Right lobe of liver (tissue), 6 donors: ENCODE data around the gene HOXB8. TPM values are rescaled to one million over a fixed set of nuclear protein-coding genes. Genes with fewer than 3 reads are reported as not detected.

Source experiments
- ATAC-seq, 4 donors: fragments of 200-7000 bp; cut with Tn5 transposase; one replicate each; pipeline ENCODE4 v1.9.1; 2020; ENCODE audit warnings: mild to moderate bottlenecking in 4 of 4, moderate library complexity in 4 of 4
- DNase-seq, 3 donors: peaks; one replicate each; pipeline ENCODE4 v3.0.0-alpha.2; 2020
- H3K27ac ChIP-seq, 3 donors: fragments of 200-600 bp; one replicate each; pipeline ENCODE4 v1.8.0; 2022
- H3K27me3 ChIP-seq, 2 donors: fragments of 200-600 bp; one replicate each; pipeline ENCODE4 v1.8.0; 2022
- H3K36me3 ChIP-seq, 4 donors: fragments of 200-600 bp; sonication (generic) in 1 of 4; one replicate each; pipeline versions ENCODE4 v1.5.1 to v1.8.0; 2017 to 2022; ENCODE audit warnings: control low read depth in 1 of 4
- H3K4me1 ChIP-seq, 4 donors: fragments of 200-600 bp; sonication (generic) in 1 of 4; one replicate each; pipeline versions ENCODE4 v1.5.1 to v1.8.0; 2017 to 2022; ENCODE audit warnings: control low read depth in 1 of 4
- H3K4me3 ChIP-seq, 3 donors: fragments of 200-600 bp; one replicate each; pipeline ENCODE4 v1.8.0; 2022
- H3K9me3 ChIP-seq, 4 donors: fragments of 200-600 bp; sonication (generic) in 1 of 4; one replicate each; pipeline versions ENCODE4 v1.5.1 to v1.8.0; 2017 to 2022; ENCODE audit warnings: control low read depth in 1 of 4
- CTCF ChIP-seq, 4 donors: fragments of 200-600 bp in 3 of 4; fragments of 450-650 bp in 1 of 4; IDR thresholded peaks; one replicate each; pipeline versions ENCODE4 v1.5.1 to v1.8.0; 2016 to 2022; ENCODE audit warnings: antibody characterized with exemption in 4 of 4, mild to moderate bottlenecking in 2 of 4
- POLR2A ChIP-seq: fragments of 450-650 bp; IDR thresholded peaks from one replicate; pipeline ENCODE4 v1.6.1; 2017; ENCODE audit warnings: antibody characterized with exemption, mild to moderate bottlenecking
- WGBS: methylation state at CpG from one replicate; pipeline ENCODE4 v1.1.6; 2018; ENCODE audit warnings: low coverage, low lambda C conversion rate; ENCODE audit not compliant: insufficient coverage; ENCODE audit errors: missing lambda C conversion rate; 5-methylcytosine and 5-hydroxymethylcytosine counted together
- intact Hi-C, 2 donors: fragments of 100-400 bp; cut with DNase I; formaldehyde crosslinking; loops; one replicate each; pipeline versions ENCODE4 v1.11.2 to v1.14.1; 2022
- total RNA-seq, 6 experiments: library from RNA; depleted of rRNA in 2 of 6; stranded (reverse); fragments of >200 nt in 2 of 6; fragmentation: NEBNext Ultra II Directional in 3 of 6; extraction: Animal tissue kit (Norgen Biotek cat#: 25700) in 3 of 6; gene quantifications; one replicate each; pipeline versions ENCODE4 v1.1.0 to v1.2.4, GENCODE V29; 2016 to 2023
- donor health status: DM: no; HTN: yes; CAD: no.
- donor health status: DM: no; HTN: no; CAD: no.
- donor health status: DM: no; HTN: no; CAD: no.
- donor health status: DM: no; HTN: yes; CAD: no.
- donor health status: DM: no; HTN: yes; CAD: no.

Gene HOXB8
- total RNA-seq, 6 experiments from 2014 or later = not detected

GRCh38 chr17:48593840-48594537 is 21.1 kb downstream of the HOXB8 start:
- Histone ChIP-seq H3K4me3 (no peak overlapping the region), H3K27me3 (peaks cover 0 to 46% of the 10 kb centered on the region in 2 donors), H3K27ac (no peak overlapping the region), H3K4me1 (peaks cover 0 to 9% (median 0%) of the 10 kb centered on the region in 4 donors), H3K9me3 (no peaks in the 10 kb centered on the region), H3K36me3 (no peaks in the 10 kb centered on the region)
- ATAC-seq (peak; percentile 74 to 77 (median 76)), DNase-seq (peak in 2 of 3 donors; percentile 68 to 72)
- WGBS = 7% methylated on average over 27 of the region's 37 CpGs
- TF ChIP-seq POLR2A (no peak), CTCF (IDR thresholded peaks at IDR 0.05) (peak; percentile 60 to 88 (median 79))
- intact Hi-C loops = no loop called here

- 2% methylated on average over 20 of the region's 50 CpGs for WGBS
Observed at GRCh38 chr17:48593126-48593829, 21.8 kb downstream of the HOXB8 start, which contains the start of gene HOXB5. HOXB5 (minus strand) TSS chr17:48593779; CDS start chr17:48593682, 97 bp downstream.

GRCh38 chr17:48592577-48592976 is 22.5 kb downstream of the HOXB8 start:
- ATAC-seq = peak in 3 of 4 donors; percentile 8 to 20 (median 14)
- Histone ChIP-seq H3K4me1 (peaks cover 0 to 2% (median 0%) of the 10 kb centered on the region in 4 donors), H3K4me3 (peak overlapping the region; percentile 10 to 32 (median 14)), H3K27me3 (peaks cover 0 to 36% of the 10 kb centered on the region in 2 donors), H3K9me3 (no peaks in the 10 kb centered on the region), H3K36me3 (no peaks in the 10 kb centered on the region), H3K27ac (peak overlapping the region in 2 of 3 donors; percentile 15 to 44)
- 11% methylated on average over 14 of the region's 14 CpGs for WGBS
- no peak for TF ChIP-seq POLR2A
- TF ChIP-seq CTCF (IDR thresholded peaks at IDR 0.05) = no peak
- DNase-seq = no peak
- intact Hi-C loops = no loop called here

More at GRCh38 chr17:48593126-48593829, 21.8 kb downstream of the HOXB8 start, which contains the start of gene HOXB5:
- H3K4me1 ChIP-seq = peaks cover 0 to 9% (median 0%) of the 10 kb centered on the region in 4 donors
- H3K27me3 ChIP-seq = peaks cover 0 to 43% of the 10 kb centered on the region in 2 donors
- H3K36me3 ChIP-seq = no peaks in the 10 kb centered on the region
- ATAC-seq (peak; percentile 9 to 11 (median 9)), DNase-seq (peak in 1 of 3 donors; percentile 35)
- TF ChIP-seq CTCF (IDR thresholded peaks at IDR 0.05) (no peak), POLR2A (no peak)
- H3K27ac ChIP-seq = peak within 1 kb of the TSS; percentile 15 to 47 (median 44)
- intact Hi-C loops = no loop called here
- peak within 1 kb of the TSS; percentile 10 to 32 (median 14) for H3K4me3 ChIP-seq
- no peaks in the 10 kb centered on the region for H3K9me3 ChIP-seq

- Histone ChIP-seq H3K27me3 (peaks cover 0 to 33% of the 10 kb centered on the region in 2 donors), H3K4me1 (no peaks in the 10 kb centered on the region), H3K27ac (peak overlapping the region in 1 of 3 donors; percentile 44), H3K36me3 (no peaks in the 10 kb centered on the region), H3K9me3 (no peaks in the 10 kb centered on the region), H3K4me3 (peak overlapping the region; percentile 8 to 32 (median 14))
- intact Hi-C loops = no loop called here
- no peak for ATAC-seq
- 27% methylated on average over 7 of the region's 33 CpGs for WGBS
- TF ChIP-seq CTCF (IDR thresholded peaks at IDR 0.05) = no peak
- TF ChIP-seq POLR2A = no peak
- DNase-seq = peak in 1 of 3 donors; percentile 35
Observed at GRCh38 chr17:48592057-48592514, 23.0 kb downstream of the HOXB8 start.
